Spinal cord (tissue), 4 donors: Measurements from ENCODE around the gene CSF1. TPM values are rescaled to one million over a fixed set of nuclear protein-coding genes. Genes with fewer than 3 reads are reported as not detected.

Experiments
- polyA plus RNA-seq, 2 donors: library from polyadenylated mRNA; unstranded; fragments of 120-200 nt; gene quantifications; one replicate each; pipeline ENCODE4 v1.2.1, GENCODE V29; 2013; ENCODE audit not compliant: insufficient read length in 2 of 2
- total RNA-seq, 2 donors: library from RNA; depleted of rRNA in 1 of 2; stranded (reverse); fragments of 120-200 nt in 1 of 2; fragments of >200 nt in 1 of 2; gene quantifications; one replicate each; pipeline versions ENCODE4 v1.2.3 to v1.2.4, GENCODE V29; 2013 to 2014

Gene CSF1
- total and polyA plus RNA-seq, 4 donors: 13.1 to 22.9 (median 17.3) TPM

Other genes with a start within 250 kb of the CSF1 start
- gene GSTM2, start 242.8 kb upstream of the CSF1 start, total RNA-seq: 10 to 100 TPM; 50.6 to 86.2 TPM
- 100 to 1,000 TPM; 184 to 212 TPM for gene GSTM2, start 242.8 kb upstream of the CSF1 start, polyA plus RNA-seq
- gene GSTM1, start 223.0 kb upstream of the CSF1 start, total RNA-seq: 10 to 100 TPM in 1 of 2 donors, not detected in 1; 28.5 TPM
- gene GSTM1, start 223.0 kb upstream of the CSF1 start, polyA plus RNA-seq: 1 to 10 TPM; 1.5 to 1.8 TPM
- gene GSTM5, start 198.6 kb upstream of the CSF1 start, total RNA-seq: 10 to 100 TPM in 1 of 2 donors, 1 to 10 TPM in 1; 6.6 to 39.9 TPM
- 10 to 100 TPM; 21.0 to 37.0 TPM for gene GSTM5, start 198.6 kb upstream of the CSF1 start, polyA plus RNA-seq
- gene GSTM3, start 169.8 kb upstream of the CSF1 start, total RNA-seq: 100 to 1,000 TPM; 130 to 154 TPM
- gene GSTM3, start 169.8 kb upstream of the CSF1 start, polyA plus RNA-seq: 100 to 1,000 TPM; 102 to 124 TPM
- gene EPS8L3, start 146.9 kb upstream of the CSF1 start, total RNA-seq: not detected
- under 1 TPM in 1 of 2 donors, not detected in 1; 0.17 TPM for gene EPS8L3, start 146.9 kb upstream of the CSF1 start, polyA plus RNA-seq
- gene AHCYL1, start 73.9 kb downstream of the CSF1 start, total RNA-seq: 10 to 100 TPM; 64.4 to 84.9 TPM
- gene AHCYL1, start 73.9 kb downstream of the CSF1 start, polyA plus RNA-seq: 100 to 1,000 TPM; 112 to 136 TPM
- 10 to 100 TPM; 63.3 to 67.6 TPM for gene STRIP1, start 123.8 kb downstream of the CSF1 start, total RNA-seq
- gene STRIP1, start 123.8 kb downstream of the CSF1 start, polyA plus RNA-seq: 10 to 100 TPM; 74.3 to 85.8 TPM
- gene ALX3, start 159.8 kb downstream of the CSF1 start, total RNA-seq: 1 to 10 TPM in 1 of 2 donors, not detected in 1; 1.8 TPM
- not detected for gene ALX3, start 159.8 kb downstream of the CSF1 start, polyA plus RNA-seq
- gene UBL4B, start 201.6 kb downstream of the CSF1 start, total RNA-seq: under 1 TPM in 1 of 2 donors, not detected in 1; 0.50 TPM
- not detected for gene UBL4B, start 201.6 kb downstream of the CSF1 start, polyA plus RNA-seq
- gene SLC6A17, start 239.6 kb downstream of the CSF1 start, total RNA-seq: 10 to 100 TPM in 1 of 2 donors, 1 to 10 TPM in 1; 2.6 to 10.4 TPM
- 10 to 100 TPM; 16.6 to 18.9 TPM for gene SLC6A17, start 239.6 kb downstream of the CSF1 start, polyA plus RNA-seq